GM12865 (cell line): ENCODE results near the gene KCNQ4.

ENCODE experiments used
- DNase-seq: peaks from one replicate; pipeline ENCODE4 v3.0.0; 2010; ENCODE audit warnings: low read depth
- H3K4me3 ChIP-seq: 2 replicates; pipeline ENCODE4 v1.5.1; 2011; ENCODE audit warnings: mild to moderate bottlenecking, low read depth, low read length, control low read depth
- TF ChIP-seq, protein P1 (sequence below): IDR thresholded peaks from 2 replicates; pipeline ENCODE4 v1.5.1; 2011; ENCODE audit warnings: low read length, control low read depth, low read depth, inconsistent platforms; ENCODE audit not compliant: insufficient read depth; ENCODE audit errors: missing control alignments

The KCNQ4 gene

GRCh38 chr1:40844887-40845878 lies 61.6 kb downstream of the KCNQ4 start:
- TF ChIP-seq, protein P1, sequence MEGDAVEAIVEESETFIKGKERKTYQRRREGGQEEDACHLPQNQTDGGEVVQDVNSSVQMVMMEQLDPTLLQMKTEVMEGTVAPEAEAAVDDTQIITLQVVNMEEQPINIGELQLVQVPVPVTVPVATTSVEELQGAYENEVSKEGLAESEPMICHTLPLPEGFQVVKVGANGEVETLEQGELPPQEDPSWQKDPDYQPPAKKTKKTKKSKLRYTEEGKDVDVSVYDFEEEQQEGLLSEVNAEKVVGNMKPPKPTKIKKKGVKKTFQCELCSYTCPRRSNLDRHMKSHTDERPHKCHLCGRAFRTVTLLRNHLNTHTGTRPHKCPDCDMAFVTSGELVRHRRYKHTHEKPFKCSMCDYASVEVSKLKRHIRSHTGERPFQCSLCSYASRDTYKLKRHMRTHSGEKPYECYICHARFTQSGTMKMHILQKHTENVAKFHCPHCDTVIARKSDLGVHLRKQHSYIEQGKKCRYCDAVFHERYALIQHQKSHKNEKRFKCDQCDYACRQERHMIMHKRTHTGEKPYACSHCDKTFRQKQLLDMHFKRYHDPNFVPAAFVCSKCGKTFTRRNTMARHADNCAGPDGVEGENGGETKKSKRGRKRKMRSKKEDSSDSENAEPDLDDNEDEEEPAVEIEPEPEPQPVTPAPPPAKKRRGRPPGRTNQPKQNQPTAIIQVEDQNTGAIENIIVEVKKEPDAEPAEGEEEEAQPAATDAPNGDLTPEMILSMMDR = no peak
- DNase-seq = no peak
- H3K4me3 ChIP-seq = no peak overlapping the region

DNA sequence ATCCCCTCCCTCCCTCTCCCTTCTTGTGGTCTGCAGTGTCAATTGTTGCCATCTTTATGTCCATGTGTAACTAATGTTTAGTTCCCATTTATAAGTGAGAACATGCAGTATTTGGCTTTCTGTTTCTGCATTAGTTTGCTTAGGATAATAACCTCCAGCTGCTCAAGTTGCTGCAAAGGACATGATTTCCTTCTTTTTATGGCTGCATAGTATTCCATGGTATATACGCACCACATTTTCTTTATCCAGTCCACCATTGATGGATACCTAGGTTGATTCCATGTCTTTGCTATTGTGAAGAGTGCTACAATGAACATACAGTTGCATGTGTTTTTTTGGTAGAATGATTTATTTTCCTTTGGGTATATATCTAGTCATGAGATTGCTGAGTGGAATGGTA lies 62.3 kb downstream of the KCNQ4 start:
- TF ChIP-seq, protein P1 = no peak
- no peak for DNase-seq
- no peak overlapping the region for H3K4me3 ChIP-seq

- DNase-seq = no peak
- no peak overlapping the region for H3K4me3 ChIP-seq
- TF ChIP-seq, protein P1 = no peak
These were observed 63.6 kb downstream of the KCNQ4 start for GRCh38 chr1:40847023-40847745.

DNA sequence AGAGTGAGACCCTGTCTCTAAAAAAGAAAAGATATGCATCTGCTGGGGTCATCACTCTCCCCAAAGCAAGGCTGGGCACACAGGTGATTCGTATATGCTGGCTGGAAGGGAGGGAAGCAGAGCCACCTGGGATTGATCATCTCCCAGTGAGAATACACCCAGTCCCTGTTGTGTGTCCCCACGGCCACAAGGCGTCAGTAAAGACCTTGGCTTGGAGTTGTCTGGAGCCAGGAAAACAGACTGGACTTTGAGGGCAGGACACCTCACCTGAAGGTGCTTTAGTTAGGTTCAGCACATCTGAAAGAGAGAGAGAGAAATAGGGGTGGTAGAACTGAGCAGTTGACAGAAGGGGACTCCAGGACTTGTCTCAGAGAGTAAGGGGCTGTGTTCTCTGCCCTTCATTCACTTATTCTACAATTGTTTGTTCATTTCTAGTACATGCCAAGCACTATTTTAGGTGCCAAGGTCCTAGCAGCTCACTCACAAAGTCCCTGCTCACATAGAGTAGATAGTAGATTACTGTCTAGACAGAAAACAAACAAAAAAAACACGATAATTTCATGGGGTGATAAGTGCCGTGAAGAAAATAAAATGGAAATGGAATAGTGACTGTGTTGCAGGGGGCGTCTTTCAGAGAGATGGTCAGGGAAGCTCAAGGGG lies 65.1 kb downstream of the KCNQ4 start:
- no peak overlapping the region for H3K4me3 ChIP-seq
- peak; percentile 56 for DNase-seq
- TF ChIP-seq, protein P1 = peak; percentile 79

GRCh38 chr1:40849801-40850592 lies 66.4 kb downstream of the KCNQ4 start:
- no peak overlapping the region for H3K4me3 ChIP-seq
- TF ChIP-seq, protein P1 = peak; percentile 85
- DNase-seq = peak; percentile 80

- TF ChIP-seq, protein P1 = no peak
- H3K4me3 ChIP-seq = no peak overlapping the region
- DNase-seq = peak; percentile 64
These were observed 68.1 kb downstream of the KCNQ4 start for GRCh38 chr1:40851643-40852042.
